K562 (cell line): ENCODE results near the gene RETN. TPM values are rescaled to one million over a fixed set of nuclear protein-coding genes. Genes with fewer than 3 reads are reported as not detected.

ENCODE experiments used
- SMARCA4 ChIP-seq: fragments of 450-650 bp; IDR thresholded peaks from 2 replicates; pipeline ENCODE4 v1.6.1; 2016
- STAG1 ChIP-seq: sonication (generic); formaldehyde crosslinking; IDR thresholded peaks from 2 replicates; pipeline ENCODE4 v1.5.0; 2020; ENCODE audit warnings: missing genetic modification reagents, borderline replicate concordance
- TSHZ1 ChIP-seq: fragments of 250-450 bp; sonication (Bioruptor Pico); IDR thresholded peaks from 2 replicates; pipeline ENCODE4 v1.4.0; 2020; ENCODE audit warnings: mild to moderate bottlenecking, moderate library complexity
- ZBTB40 ChIP-seq, 2 experiments: fragments of 450-650 bp in 1 of 2; sonication (generic) in 1 of 2; formaldehyde crosslinking in 1 of 2; IDR thresholded peaks; 2 replicates each; pipeline versions ENCODE4 v1.7.1 to v1.9.0; 2016 to 2022; ENCODE audit warnings: inconsistent platforms in 1 of 2, mild to moderate bottlenecking in 1 of 2, missing genetic modification reagents in 1 of 2
- ZNF639 ChIP-seq, 2 experiments: fragments of 200-800 bp in 1 of 2; sonication (Bioruptor generic) in 1 of 2; sonication (generic) in 1 of 2; formaldehyde crosslinking in 1 of 2; IDR thresholded peaks in 1 of 2; conservative IDR thresholded peaks in 1 of 2; 2 replicates each; pipeline versions ENCODE4 v1.5.0 to v1.6.1; 2016 to 2020; ENCODE audit warnings: missing compliant biosample characterization in 1 of 2, missing genetic modification characterization in 1 of 2, missing genetic modification reagents in 1 of 2
- polyA plus RNA-seq, 8 experiments: library from polyadenylated mRNA; depleted of rRNA in 4 of 8; stranded (reverse) in 5 of 8; unstranded in 3 of 8; fragments of >200 nt; fragmentation: Nextera tagmentation in 2 of 8; fragmentation: Illumina TruSeq in 1 of 8; extraction: Ambion mirVana in 2 of 8; extraction: Trizol in 1 of 8; gene quantifications; 2 replicates each; pipeline versions ENCODE4 v1.2.1 to v1.2.3, GENCODE V29; 2011 to 2014; ENCODE audit warnings: inconsistent platforms in 1 of 8, missing spikeins in 1 of 8
- total RNA-seq, 7 experiments: library from RNA; depleted of rRNA in 6 of 7; stranded (reverse); fragments of >200 nt in 6 of 7; fragmentation: Illumina TruSeq in 2 of 7; extraction: Trizol in 2 of 7; gene quantifications; 2 replicates each; pipeline versions ENCODE4 v1.2.1 to v1.2.3, GENCODE V29; 2011 to 2021; ENCODE audit warnings: low replicate concordance in 1 of 7
- TF ChIP-seq, protein P1 (sequence below): sonication (generic); formaldehyde crosslinking; IDR thresholded peaks from 2 replicates; pipeline ENCODE4 v1.8.0; 2022; ENCODE audit warnings: mild to moderate bottlenecking, missing genetic modification reagents

Gene RETN
- total and polyA plus RNA-seq, 9 of the 15 experiments (the other 6 are each of a cell fraction or from before 2014, with no cell fraction given): not detected

GRCh38 chr19:7680606-7681339 is 11.9 kb downstream of the RETN start, which contains the start of gene TRAPPC5 (continued):
- TF ChIP-seq ZBTB40 (IDR thresholded peaks at IDR 0.05): 0 out of 2 replicates have a peak, but pooled peaks have one; percentile 24
- TF ChIP-seq ZBTB40 (CRISPR knock-in tag; IDR thresholded peaks at IDR 0.05): no peak
- TF ChIP-seq SMARCA4: no peak
- no peak for TF ChIP-seq TSHZ1 (CRISPR knock-in tag)
- TF ChIP-seq ZNF639 (CRISPR knock-in tag; conservative IDR thresholded peaks at IDR 0.05 in 1 of 2, IDR thresholded peaks at IDR 0.05 in 1 of 2): no peak
- TF ChIP-seq, protein P1, sequence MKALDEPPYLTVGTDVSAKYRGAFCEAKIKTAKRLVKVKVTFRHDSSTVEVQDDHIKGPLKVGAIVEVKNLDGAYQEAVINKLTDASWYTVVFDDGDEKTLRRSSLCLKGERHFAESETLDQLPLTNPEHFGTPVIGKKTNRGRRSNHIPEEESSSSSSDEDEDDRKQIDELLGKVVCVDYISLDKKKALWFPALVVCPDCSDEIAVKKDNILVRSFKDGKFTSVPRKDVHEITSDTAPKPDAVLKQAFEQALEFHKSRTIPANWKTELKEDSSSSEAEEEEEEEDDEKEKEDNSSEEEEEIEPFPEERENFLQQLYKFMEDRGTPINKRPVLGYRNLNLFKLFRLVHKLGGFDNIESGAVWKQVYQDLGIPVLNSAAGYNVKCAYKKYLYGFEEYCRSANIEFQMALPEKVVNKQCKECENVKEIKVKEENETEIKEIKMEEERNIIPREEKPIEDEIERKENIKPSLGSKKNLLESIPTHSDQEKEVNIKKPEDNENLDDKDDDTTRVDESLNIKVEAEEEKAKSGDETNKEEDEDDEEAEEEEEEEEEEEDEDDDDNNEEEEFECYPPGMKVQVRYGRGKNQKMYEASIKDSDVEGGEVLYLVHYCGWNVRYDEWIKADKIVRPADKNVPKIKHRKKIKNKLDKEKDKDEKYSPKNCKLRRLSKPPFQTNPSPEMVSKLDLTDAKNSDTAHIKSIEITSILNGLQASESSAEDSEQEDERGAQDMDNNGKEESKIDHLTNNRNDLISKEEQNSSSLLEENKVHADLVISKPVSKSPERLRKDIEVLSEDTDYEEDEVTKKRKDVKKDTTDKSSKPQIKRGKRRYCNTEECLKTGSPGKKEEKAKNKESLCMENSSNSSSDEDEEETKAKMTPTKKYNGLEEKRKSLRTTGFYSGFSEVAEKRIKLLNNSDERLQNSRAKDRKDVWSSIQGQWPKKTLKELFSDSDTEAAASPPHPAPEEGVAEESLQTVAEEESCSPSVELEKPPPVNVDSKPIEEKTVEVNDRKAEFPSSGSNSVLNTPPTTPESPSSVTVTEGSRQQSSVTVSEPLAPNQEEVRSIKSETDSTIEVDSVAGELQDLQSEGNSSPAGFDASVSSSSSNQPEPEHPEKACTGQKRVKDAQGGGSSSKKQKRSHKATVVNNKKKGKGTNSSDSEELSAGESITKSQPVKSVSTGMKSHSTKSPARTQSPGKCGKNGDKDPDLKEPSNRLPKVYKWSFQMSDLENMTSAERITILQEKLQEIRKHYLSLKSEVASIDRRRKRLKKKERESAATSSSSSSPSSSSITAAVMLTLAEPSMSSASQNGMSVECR (CRISPR knock-in tag): peak; percentile 58; the same call in 1 of the 2 replicates
- peak; percentile 91; the same call in 1 of the 2 replicates for TF ChIP-seq STAG1
